Body of pancreas (tissue), 4 donors: ENCODE results near the gene MRGPRE. TPM values are rescaled to one million over a fixed set of nuclear protein-coding genes. Genes with fewer than 3 reads are reported as not detected.

Experiments used
- ATAC-seq: fragments of 150-250 bp; one replicate; pipeline ENCODE4 v1.9.1; 2016
- DNase-seq, 4 donors: peaks; one replicate each; pipeline ENCODE4 v3.0.0-alpha.2; 2019
- H3K27ac ChIP-seq, 4 donors: fragments of 200-600 bp; sonication (generic); 1 replicate in 3 of 4; 2 replicates in 1 of 4; pipeline versions ENCODE4 v1.5.1 to v1.6.1; 2016 to 2019; ENCODE audit warnings: mild to moderate bottlenecking in 1 of 4, mixed read lengths in 1 of 4, moderate library complexity in 1 of 4
- H3K27me3 ChIP-seq, 2 donors: fragments of 200-600 bp; sonication (generic); one replicate each; pipeline ENCODE4 v1.6.0; 2016; ENCODE audit warnings: mild to moderate bottlenecking in 1 of 2
- H3K36me3 ChIP-seq, 2 donors: fragments of 200-600 bp; sonication (generic); replicated peaks in 1 of 2; 2 replicates each; pipeline ENCODE4 v1.5.1; 2016; ENCODE audit warnings: low read depth in 2 of 2; ENCODE audit not compliant: insufficient read depth in 1 of 2
- H3K4me1 ChIP-seq: fragments of 200-600 bp; sonication (generic); one replicate; pipeline ENCODE4 v1.6.0; 2016
- H3K4me3 ChIP-seq, 2 donors: fragments of 200-600 bp; sonication (generic); 1 replicate in 1 of 2; 2 replicates in 1 of 2; pipeline ENCODE4 v1.5.1; 2016 to 2019
- H3K9me3 ChIP-seq, 3 donors: fragments of 200-600 bp; sonication (generic); 1 replicate in 2 of 3; 2 replicates in 1 of 3; pipeline ENCODE4 v1.5.1; 2016
- CTCF ChIP-seq, 7 experiments: fragments of 450-650 bp in 4 of 7; fragments of 200-600 bp in 3 of 7; sonication (generic) in 3 of 7; IDR thresholded peaks; one replicate each; pipeline ENCODE4 v1.5.1; 2016 to 2019; ENCODE audit warnings: antibody characterized with exemption in 7 of 7
- POLR2A ChIP-seq, 3 donors: fragments of 450-650 bp; IDR thresholded peaks; one replicate each; pipeline ENCODE4 v1.6.1; 2016; ENCODE audit warnings: antibody characterized with exemption in 3 of 3, mild to moderate bottlenecking in 2 of 3
- WGBS, 2 donors: methylation state at CpG; one replicate each; pipeline ENCODE4 v1.1.5; 2017; 5-methylcytosine and 5-hydroxymethylcytosine counted together
- intact Hi-C: fragments of 100-400 bp; cut with DNase I; formaldehyde crosslinking; loops from one replicate; pipeline ENCODE4 v1.15.1; 2023
- total RNA-seq, 2 donors: library from RNA; depleted of rRNA; stranded (reverse); fragments of >200 nt; gene quantifications; one replicate each; pipeline ENCODE4 v1.1.0, GENCODE V29; 2016

Gene MRGPRE
- total RNA-seq, 2 donors from 2014 or later, result not detected

- DNase-seq, result no peak
- H3K27me3 ChIP-seq, result peaks cover 0 to 4% of the 10 kb centered on the region in 2 donors
- intact Hi-C loops, result no loop called here
- 35 to 78% methylated on average over 4 to 10 of the region's 11 CpGs for WGBS, 2 donors
- H3K27ac ChIP-seq, result no peak overlapping the region
- ATAC-seq, result no peak
- no peaks in the 10 kb centered on the region for H3K4me1 ChIP-seq
- TF ChIP-seq POLR2A (IDR thresholded peaks at IDR 0.05) (no peak), CTCF (IDR thresholded peaks at IDR 0.05) (no peak)
- H3K4me3 ChIP-seq, result no peak overlapping the region
- H3K36me3 ChIP-seq, result no peaks in the 10 kb centered on the region
- no peaks in the 10 kb centered on the region for H3K9me3 ChIP-seq
Observed at GRCh38 chr11:3197044-3197695, 35.0 kb downstream of the MRGPRE start.

GRCh38 chr11:3196161-3197043 is 35.8 kb downstream of the MRGPRE start:
- Histone ChIP-seq H3K36me3 (no peaks in the 10 kb centered on the region), H3K4me3 (no peak overlapping the region), H3K27me3 (no peaks in the 10 kb centered on the region), H3K4me1 (no peaks in the 10 kb centered on the region), H3K27ac (no peak overlapping the region), H3K9me3 (no peaks in the 10 kb centered on the region)
- DNase-seq (no peak), ATAC-seq (no peak)
- WGBS, 2 donors, result 68 to 82% methylated on average over 4 to 19 of the region's 23 CpGs
- no peak for TF ChIP-seq CTCF (IDR thresholded peaks at IDR 0.05)
- TF ChIP-seq POLR2A (IDR thresholded peaks at IDR 0.05), result no peak
- intact Hi-C loops, result no loop called here

- TF ChIP-seq POLR2A (IDR thresholded peaks at IDR 0.05), result no peak
- TF ChIP-seq CTCF (IDR thresholded peaks at IDR 0.05), result peak in 4 of 7 experiments; percentile 9 to 34 (median 26)
- H3K27ac ChIP-seq, result no peak overlapping the region
- DNase-seq (no peak), ATAC-seq (no peak)
- H3K4me3 ChIP-seq, result no peak overlapping the region
- 50 to 68% methylated on average over 13 to 22 of the region's 22 CpGs for WGBS, 2 donors
- H3K36me3 ChIP-seq, result no peaks in the 10 kb centered on the region
- intact Hi-C loops, result no loop called here
- H3K4me1 ChIP-seq, result no peaks in the 10 kb centered on the region
- no peaks in the 10 kb centered on the region for H3K9me3 ChIP-seq
- no peaks in the 10 kb centered on the region for H3K27me3 ChIP-seq
Observed at GRCh38 chr11:3195251-3196160, 36.7 kb downstream of the MRGPRE start.

GRCh38 chr11:3194016-3194816 is 38.0 kb downstream of the MRGPRE start:
- no peak overlapping the region for H3K4me3 ChIP-seq
- no peaks in the 10 kb centered on the region for H3K27me3 ChIP-seq
- WGBS, 2 donors, result 75% methylated on average over 10 to 12 of the region's 12 CpGs
- H3K4me1 ChIP-seq, result no peaks in the 10 kb centered on the region
- ATAC-seq (no peak), DNase-seq (no peak)
- no peaks in the 10 kb centered on the region for H3K36me3 ChIP-seq
- no peak overlapping the region for H3K27ac ChIP-seq
- TF ChIP-seq CTCF (IDR thresholded peaks at IDR 0.05) (no peak), POLR2A (IDR thresholded peaks at IDR 0.05) (no peak)
- intact Hi-C loops, result no loop called here
- no peaks in the 10 kb centered on the region for H3K9me3 ChIP-seq
